ENCODE results near the gene C9orf153. TPM values are rescaled to one million over a fixed set of nuclear protein-coding genes. Genes with fewer than 3 reads are reported as not detected.

Gene C9orf153
- polyA plus RNA-seq, 2 of the 4 experiments (the other 2 are of a cell fraction): 0.06 to 0.08 TPM

DNA sequence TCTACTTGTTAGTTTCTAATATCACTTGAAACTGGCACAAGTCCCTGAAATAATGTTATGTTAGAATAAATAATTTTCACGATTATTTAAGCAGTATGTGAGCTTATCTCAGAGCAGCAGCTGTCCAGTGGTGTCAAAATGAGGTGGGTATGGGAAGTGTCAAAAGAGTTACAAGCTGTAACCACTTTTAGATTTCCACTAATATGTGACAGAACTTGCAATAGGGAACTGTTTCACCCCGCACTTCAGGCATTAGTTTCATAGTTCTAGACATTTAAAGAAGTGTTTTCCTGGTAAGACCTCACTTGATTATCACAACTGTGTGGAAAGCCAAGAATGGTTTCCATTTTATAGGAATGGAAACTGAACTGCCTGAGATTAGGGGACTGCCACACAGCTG is 25.8 kb upstream of the C9orf153 start:
- FAIRE-seq: no peak

DNA sequence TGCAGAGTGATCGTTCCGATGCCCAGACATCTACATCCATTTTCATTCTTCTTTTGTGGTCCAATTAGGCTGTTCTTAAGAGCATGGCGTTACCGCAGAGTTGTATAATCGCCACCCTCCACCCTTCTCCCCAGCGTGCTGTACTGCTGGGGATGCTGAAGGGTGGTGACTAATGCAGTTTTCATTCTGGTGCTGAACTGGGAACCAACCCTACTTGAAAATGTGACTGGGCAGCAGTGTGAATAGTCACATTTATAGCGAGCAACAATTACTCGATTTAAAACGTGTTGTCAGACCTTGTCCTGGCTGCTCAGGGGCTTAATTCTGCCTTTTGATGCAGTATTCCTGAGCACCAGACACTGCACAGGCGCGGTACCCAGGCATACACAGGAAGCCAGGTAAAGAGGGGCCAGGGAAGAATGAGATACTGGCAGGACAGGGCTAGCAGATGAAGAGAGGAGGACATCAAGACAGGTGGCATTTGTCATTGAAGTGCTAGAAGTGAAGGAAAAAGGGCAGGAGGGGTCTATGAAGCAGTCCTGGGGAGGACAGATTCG is 23.6 kb upstream of the C9orf153 start:
- TF ChIP-seq, protein P1, sequence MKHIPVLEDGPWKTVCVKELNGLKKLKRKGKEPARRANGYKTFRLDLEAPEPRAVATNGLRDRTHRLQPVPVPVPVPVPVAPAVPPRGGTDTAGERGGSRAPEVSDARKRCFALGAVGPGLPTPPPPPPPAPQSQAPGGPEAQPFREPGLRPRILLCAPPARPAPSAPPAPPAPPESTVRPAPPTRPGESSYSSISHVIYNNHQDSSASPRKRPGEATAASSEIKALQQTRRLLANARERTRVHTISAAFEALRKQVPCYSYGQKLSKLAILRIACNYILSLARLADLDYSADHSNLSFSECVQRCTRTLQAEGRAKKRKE (CRISPR knock-in tag; IDR thresholded peaks at IDR 0.05; ENCODE audit: low read depth): no peak
- Histone ChIP-seq H3K4me3 (peak overlapping the region; percentile 69), H3K9me3 (no peaks in the 10 kb centered on the region), H3K27ac (peak overlapping the region; percentile 82 to 96), H3K4me2 (peak overlapping the region; percentile 81), H3K4me1 (peaks cover 22% of the 10 kb centered on the region; the same call in 2 of the 3 replicates)
- ATAC-seq (peak; percentile 43 to 59), FAIRE-seq (no peak), DNase-seq (ENCODE audit: low read depth in 1 of 2, low spot score in 1 of 2) (peak in 1 of 2 experiments; percentile 8)
- WGBS (ENCODE audit: missing lambda C conversion rate): 27% methylated on average over 12 of the region's 12 CpGs
- CTCF ChIA-PET: interaction anchor here (0.9 to 1.3 kb wide), 3 partner anchors 16 to 132 kb away, joined by 3 read pairs; no protein-coding TSS in a partner anchor
- POLR2A ChIA-PET: interaction anchor here (0.8 to 1.5 kb wide), 4 partner anchors 9 to 57 kb away, joined by 3 read pairs; no protein-coding TSS in a partner anchor

More for the DNA sequence above, 25.8 kb upstream of the C9orf153 start:
- ATAC-seq (no peak), DNase-seq (ENCODE audit: low read depth in 1 of 2, low spot score in 1 of 2) (no peak)
- TF ChIP-seq BHLHE40 (IDR thresholded peaks at IDR 0.05; ENCODE audit: low read depth, low read length) (no peak), MAFK (IDR thresholded peaks at IDR 0.05; ENCODE audit: partially characterized antibody) (no peak), CHD2 (IDR thresholded peaks at IDR 0.05; ENCODE audit: low read length, partially characterized antibody) (no peak)
- TF ChIP-seq, protein P2, sequence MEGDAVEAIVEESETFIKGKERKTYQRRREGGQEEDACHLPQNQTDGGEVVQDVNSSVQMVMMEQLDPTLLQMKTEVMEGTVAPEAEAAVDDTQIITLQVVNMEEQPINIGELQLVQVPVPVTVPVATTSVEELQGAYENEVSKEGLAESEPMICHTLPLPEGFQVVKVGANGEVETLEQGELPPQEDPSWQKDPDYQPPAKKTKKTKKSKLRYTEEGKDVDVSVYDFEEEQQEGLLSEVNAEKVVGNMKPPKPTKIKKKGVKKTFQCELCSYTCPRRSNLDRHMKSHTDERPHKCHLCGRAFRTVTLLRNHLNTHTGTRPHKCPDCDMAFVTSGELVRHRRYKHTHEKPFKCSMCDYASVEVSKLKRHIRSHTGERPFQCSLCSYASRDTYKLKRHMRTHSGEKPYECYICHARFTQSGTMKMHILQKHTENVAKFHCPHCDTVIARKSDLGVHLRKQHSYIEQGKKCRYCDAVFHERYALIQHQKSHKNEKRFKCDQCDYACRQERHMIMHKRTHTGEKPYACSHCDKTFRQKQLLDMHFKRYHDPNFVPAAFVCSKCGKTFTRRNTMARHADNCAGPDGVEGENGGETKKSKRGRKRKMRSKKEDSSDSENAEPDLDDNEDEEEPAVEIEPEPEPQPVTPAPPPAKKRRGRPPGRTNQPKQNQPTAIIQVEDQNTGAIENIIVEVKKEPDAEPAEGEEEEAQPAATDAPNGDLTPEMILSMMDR (IDR thresholded peaks at IDR 0.05): no peak
- no peak overlapping the region for H3K4me3 ChIP-seq
- POLR2A ChIA-PET: no interaction called here
- CTCF ChIA-PET: interaction anchor here (1.5 kb wide), 1 partner anchor 12 kb away, joined by 4 read pairs; no protein-coding TSS in a partner anchor
- H3K4me1 ChIP-seq: peaks cover 22% of the 10 kb centered on the region; the same call in 2 of the 3 replicates
- no peak overlapping the region for H3K4me2 ChIP-seq
- WGBS (ENCODE audit: missing lambda C conversion rate): 91% methylated on average over 2 of the region's 2 CpGs
- H3K9me3 ChIP-seq: no peaks in the 10 kb centered on the region
- H3K27ac ChIP-seq: no peak overlapping the region

DNA sequence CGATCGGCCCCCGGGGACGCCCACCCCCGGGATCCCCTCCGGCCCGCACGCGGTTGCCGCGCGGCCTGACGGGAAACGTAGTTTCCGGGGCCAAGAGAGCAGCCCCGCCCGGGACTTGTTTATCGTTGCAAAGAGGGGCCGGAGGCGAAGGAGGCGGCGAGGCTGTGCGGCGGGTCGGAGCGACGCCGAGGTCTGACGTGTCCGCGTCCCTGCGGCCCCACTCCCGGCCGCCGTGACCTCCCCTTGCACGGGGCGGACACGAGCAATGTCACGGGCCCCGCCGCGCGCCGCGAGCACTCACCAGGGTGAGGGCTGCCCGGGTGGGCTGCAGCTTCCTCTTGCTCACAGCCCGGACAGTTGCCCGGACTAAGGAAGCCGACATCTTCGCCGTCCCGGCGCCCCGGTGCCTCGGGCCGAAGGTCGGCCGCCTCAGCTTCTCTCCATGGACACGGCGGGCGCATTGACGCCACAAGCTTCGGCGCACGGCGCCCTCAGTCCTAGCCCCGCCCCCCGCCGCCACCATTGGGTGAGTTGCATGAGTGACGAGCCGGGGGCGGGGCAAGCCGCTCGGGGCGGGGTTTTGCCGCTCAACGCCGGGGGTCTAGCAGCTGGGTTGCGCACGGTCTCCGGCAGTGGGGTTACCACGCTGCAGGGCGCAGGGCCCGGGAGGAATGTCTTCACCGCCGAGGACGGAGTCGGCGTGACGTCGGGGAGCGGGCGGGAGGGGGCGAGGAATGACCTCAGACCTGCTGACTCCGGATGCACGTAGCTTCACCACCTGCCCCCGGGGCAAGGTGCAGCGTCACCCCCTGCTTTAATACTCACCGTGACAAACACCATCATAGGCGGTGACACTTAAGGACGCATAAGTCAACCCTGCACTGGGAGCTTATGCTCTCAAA is 22.9 kb upstream of the C9orf153 start, which contains the start of gene ISCA1:
Gene ISCA1 (minus strand): TSS at position 462 of the 902 bp plus-strand sequence. CDS start 80 bp downstream, at position 382.
- Histone ChIP-seq H3K27ac (peak within 1 kb of the TSS; percentile 82 to 96), H3K4me1 (peaks cover 20% of the 10 kb centered on the region; the same call in 2 of the 3 replicates), H3K4me2 (peak within 1 kb of the TSS; percentile 91), H3K9me3 (no peaks in the 10 kb centered on the region), H3K4me3 (peak within 1 kb of the TSS; percentile 69)
- no peak for TF ChIP-seq SREBF2 (IDR thresholded peaks at IDR 0.05)
- peak; percentile 28 to 92; a peak in 4 of 5 replicates for TF ChIP-seq JUN (IDR thresholded peaks at IDR 0.05)
- TF ChIP-seq, protein P3, sequence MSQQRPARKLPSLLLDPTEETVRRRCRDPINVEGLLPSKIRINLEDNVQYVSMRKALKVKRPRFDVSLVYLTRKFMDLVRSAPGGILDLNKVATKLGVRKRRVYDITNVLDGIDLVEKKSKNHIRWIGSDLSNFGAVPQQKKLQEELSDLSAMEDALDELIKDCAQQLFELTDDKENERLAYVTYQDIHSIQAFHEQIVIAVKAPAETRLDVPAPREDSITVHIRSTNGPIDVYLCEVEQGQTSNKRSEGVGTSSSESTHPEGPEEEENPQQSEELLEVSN (IDR thresholded peaks at IDR 0.05; ENCODE audit: borderline replicate concordance, low read depth): no peak; the same call in 1 of the 2 replicates
- no peak for TF ChIP-seq POLR2AphosphoS2 (conservative IDR thresholded peaks at IDR 0.05; ENCODE audit: low read length)
- TF ChIP-seq, protein P4, sequence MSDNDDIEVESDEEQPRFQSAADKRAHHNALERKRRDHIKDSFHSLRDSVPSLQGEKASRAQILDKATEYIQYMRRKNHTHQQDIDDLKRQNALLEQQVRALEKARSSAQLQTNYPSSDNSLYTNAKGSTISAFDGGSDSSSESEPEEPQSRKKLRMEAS (IDR thresholded peaks at IDR 0.05): peak; percentile 78
- TF ChIP-seq, protein P5, sequence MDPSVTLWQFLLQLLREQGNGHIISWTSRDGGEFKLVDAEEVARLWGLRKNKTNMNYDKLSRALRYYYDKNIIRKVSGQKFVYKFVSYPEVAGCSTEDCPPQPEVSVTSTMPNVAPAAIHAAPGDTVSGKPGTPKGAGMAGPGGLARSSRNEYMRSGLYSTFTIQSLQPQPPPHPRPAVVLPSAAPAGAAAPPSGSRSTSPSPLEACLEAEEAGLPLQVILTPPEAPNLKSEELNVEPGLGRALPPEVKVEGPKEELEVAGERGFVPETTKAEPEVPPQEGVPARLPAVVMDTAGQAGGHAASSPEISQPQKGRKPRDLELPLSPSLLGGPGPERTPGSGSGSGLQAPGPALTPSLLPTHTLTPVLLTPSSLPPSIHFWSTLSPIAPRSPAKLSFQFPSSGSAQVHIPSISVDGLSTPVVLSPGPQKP (IDR thresholded peaks at IDR 0.05; ENCODE audit: low read depth, low read length): no peak
- TF ChIP-seq, protein P6, sequence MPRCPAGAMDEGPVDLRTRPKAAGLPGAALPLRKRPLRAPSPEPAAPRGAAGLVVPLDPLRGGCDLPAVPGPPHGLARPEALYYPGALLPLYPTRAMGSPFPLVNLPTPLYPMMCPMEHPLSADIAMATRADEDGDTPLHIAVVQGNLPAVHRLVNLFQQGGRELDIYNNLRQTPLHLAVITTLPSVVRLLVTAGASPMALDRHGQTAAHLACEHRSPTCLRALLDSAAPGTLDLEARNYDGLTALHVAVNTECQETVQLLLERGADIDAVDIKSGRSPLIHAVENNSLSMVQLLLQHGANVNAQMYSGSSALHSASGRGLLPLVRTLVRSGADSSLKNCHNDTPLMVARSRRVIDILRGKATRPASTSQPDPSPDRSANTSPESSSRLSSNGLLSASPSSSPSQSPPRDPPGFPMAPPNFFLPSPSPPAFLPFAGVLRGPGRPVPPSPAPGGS (IDR thresholded peaks at IDR 0.05): peak; percentile 70; the same call in 1 of the 3 replicates
- TF ChIP-seq ZNF302 (CRISPR knock-in tag; IDR thresholded peaks at IDR 0.05): no peak
- TF ChIP-seq, protein P7, sequence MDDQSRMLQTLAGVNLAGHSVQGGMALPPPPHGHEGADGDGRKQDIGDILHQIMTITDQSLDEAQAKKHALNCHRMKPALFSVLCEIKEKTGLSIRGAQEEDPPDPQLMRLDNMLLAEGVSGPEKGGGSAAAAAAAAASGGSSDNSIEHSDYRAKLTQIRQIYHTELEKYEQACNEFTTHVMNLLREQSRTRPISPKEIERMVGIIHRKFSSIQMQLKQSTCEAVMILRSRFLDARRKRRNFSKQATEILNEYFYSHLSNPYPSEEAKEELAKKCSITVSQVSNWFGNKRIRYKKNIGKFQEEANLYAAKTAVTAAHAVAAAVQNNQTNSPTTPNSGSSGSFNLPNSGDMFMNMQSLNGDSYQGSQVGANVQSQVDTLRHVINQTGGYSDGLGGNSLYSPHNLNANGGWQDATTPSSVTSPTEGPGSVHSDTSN (IDR thresholded peaks at IDR 0.05): no peak
- TF ChIP-seq EP300 (IDR thresholded peaks at IDR 0.05): peak in 1 of 2 experiments; percentile 10; a peak in 1 of 5 replicates
- TF ChIP-seq PHF8 (IDR thresholded peaks at IDR 0.05; ENCODE audit: borderline replicate concordance, low read depth): peak; percentile 84
- 0 out of 2 replicates have a peak, but pooled peaks have one; percentile 3 for TF ChIP-seq GATA3 (IDR thresholded peaks at IDR 0.05; ENCODE audit: borderline replicate concordance)
- TF ChIP-seq NFE2L2 (conservative IDR thresholded peaks at IDR 0.05; ENCODE audit: low read length): no peak
- TF ChIP-seq NPAS2 (CRISPR knock-in tag; IDR thresholded peaks at IDR 0.05; ENCODE audit: borderline replicate concordance): no peak
- peak; percentile 74 for TF ChIP-seq POLR2A (IDR thresholded peaks at IDR 0.05; ENCODE audit: low read length)
- 0 out of 2 replicates have a peak, but pooled peaks have one; percentile 64 for TF ChIP-seq MYC (IDR thresholded peaks at IDR 0.05; ENCODE audit: borderline replicate concordance, low read length)
- ChIA-PET CTCF (interaction anchor here (0.9 to 1.3 kb wide), 3 partner anchors 15 to 133 kb away, joined by 3 read pairs; no protein-coding TSS in a partner anchor), POLR2A (interaction anchor here (0.5 to 1.5 kb wide), 7 partner anchors 8 to 124 kb away, joined by 3 read pairs; no protein-coding TSS in a partner anchor)
- peak; percentile 67 to 90 for DNase-seq (ENCODE audit: low read depth in 1 of 2, low spot score in 1 of 2)
- under 1% methylated on average over 72 of the region's 101 CpGs for WGBS (ENCODE audit: missing lambda C conversion rate)
- ATAC-seq: peak; percentile 90 to 93
- no peak for FAIRE-seq
